Measurements from ENCODE around the gene BCL2L15. TPM values are rescaled to one million over a fixed set of nuclear protein-coding genes. Genes with fewer than 3 reads are reported as not detected.

The BCL2L15 gene
- polyA plus RNA-seq, 4 donors = 14.8 to 214 (median 132) TPM

- no peaks in the 10 kb centered on the region for H3K9me3 ChIP-seq (ENCODE audit: control insufficient read depth in 2 of 2, insufficient read depth in 1 of 2, low read depth in 1 of 2, low read length in 1 of 2)
- 12 to 34% (median 32%) methylated on average over 1 of the region's 1 CpG for WGBS, 3 donors
- DNase-seq = peak; percentile 24 to 39
- peaks cover 6 to 14% (median 10%) of the 10 kb centered on the region in 3 donors for H3K4me1 ChIP-seq (ENCODE audit: control insufficient read depth in 3 of 3, insufficient read depth in 2 of 3, low read depth in 1 of 3, low read length in 2 of 3)
- peak overlapping the region in 2 of 3 donors; percentile 32 to 54 for H3K27ac ChIP-seq (ENCODE audit: low read depth in 1 of 3, low read length in 2 of 3)
- no peak overlapping the region for H3K4me3 ChIP-seq (ENCODE audit: low read depth in 1 of 3, low read length in 3 of 3)
- H3K27me3 ChIP-seq (ENCODE audit: control insufficient read depth in 3 of 3, insufficient read depth in 3 of 3, low read length in 3 of 3) = no peaks in the 10 kb centered on the region
- FAIRE-seq = no peak
- H3K36me3 ChIP-seq (ENCODE audit: control insufficient read depth in 3 of 3, insufficient read depth in 2 of 3, low read depth in 1 of 3, low read length in 3 of 3) = peaks cover 0 to 3% (median 0%) of the 10 kb centered on the region in 3 donors
Measured at GRCh38 chr1:113874012-113874879, 13.1 kb downstream of the BCL2L15 start.

DNA sequence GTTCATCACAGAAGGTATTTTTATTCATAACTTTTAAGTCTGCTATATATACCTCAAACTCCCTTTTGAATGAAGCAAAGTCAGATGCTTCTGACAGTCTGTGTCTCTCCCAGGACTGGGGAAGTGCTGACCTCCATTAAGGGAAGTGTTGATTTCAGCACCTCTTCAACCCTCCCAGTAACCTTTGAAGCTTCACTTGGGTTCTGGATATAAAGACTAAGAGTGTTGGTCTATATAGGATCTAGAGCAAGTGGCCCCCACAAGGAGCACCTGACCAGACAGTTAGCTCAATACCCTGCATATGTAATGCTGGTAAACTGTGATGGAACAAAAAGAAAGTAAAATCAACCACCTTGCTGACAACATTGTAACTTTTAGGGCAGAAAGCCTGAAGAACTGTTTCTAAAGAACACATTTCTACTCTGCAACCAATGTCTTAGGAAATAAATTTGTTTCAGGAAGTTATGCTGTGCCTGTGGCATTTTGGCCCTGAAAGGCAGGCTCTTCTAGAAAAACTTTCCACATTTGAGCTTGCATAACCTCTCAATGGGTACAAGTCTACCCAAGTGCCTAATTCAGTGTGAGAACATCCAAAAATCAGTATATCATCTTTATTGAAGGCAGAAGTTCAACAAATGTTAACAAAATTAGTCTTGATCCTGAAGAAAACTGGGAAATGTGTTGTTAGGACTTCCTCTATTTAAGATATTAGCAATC is 15.0 kb downstream of the BCL2L15 start:
- Histone ChIP-seq H3K27me3 (ENCODE audit: control insufficient read depth in 3 of 3, insufficient read depth in 3 of 3, low read length in 3 of 3) (no peaks in the 10 kb centered on the region), H3K9me3 (ENCODE audit: control insufficient read depth in 2 of 2, insufficient read depth in 1 of 2, low read depth in 1 of 2, low read length in 1 of 2) (no peaks in the 10 kb centered on the region), H3K27ac (ENCODE audit: low read depth in 1 of 3, low read length in 2 of 3) (peak overlapping the region in 2 of 3 donors; percentile 70 to 74), H3K4me3 (ENCODE audit: low read depth in 1 of 3, low read length in 3 of 3) (no peak overlapping the region), H3K36me3 (ENCODE audit: control insufficient read depth in 3 of 3, insufficient read depth in 2 of 3, low read depth in 1 of 3, low read length in 3 of 3) (peaks cover 0 to 3% (median 0%) of the 10 kb centered on the region in 3 donors), H3K4me1 (ENCODE audit: control insufficient read depth in 3 of 3, insufficient read depth in 2 of 3, low read depth in 1 of 3, low read length in 2 of 3) (peaks cover 4 to 12% (median 12%) of the 10 kb centered on the region in 3 donors)
- FAIRE-seq (no peak), DNase-seq (no peak)

DNA sequence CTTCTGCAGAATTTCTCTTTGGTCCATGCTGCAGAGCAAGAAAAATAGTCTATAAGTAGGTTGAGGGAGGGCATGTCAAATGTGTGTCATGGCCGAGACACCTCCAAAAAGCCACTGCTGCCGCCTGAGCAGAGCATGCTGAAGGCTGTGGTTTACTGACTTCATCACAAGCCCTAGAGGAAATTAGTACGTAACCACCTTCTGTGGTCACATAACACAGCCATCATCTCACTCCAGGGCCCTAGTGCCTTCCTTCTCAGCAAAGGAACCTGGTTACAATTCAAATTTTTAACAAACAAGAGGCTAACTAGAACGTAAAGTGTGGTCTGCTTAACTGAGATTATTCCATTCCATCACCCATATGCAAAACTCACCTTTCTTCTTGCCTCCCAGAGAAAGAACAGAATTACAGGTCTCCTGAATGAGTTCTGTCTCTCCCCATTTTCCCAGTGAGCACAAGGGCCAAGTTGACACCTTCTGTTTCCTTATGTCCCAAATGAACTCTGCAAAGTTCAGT is 15.7 kb downstream of the BCL2L15 start, which contains the start of gene PTPN22:
Gene PTPN22 (minus strand): TSS at position 116 of the 517 bp plus-strand sequence.
- peaks cover 0 to 5% (median 0%) of the 10 kb centered on the region in 3 donors for H3K36me3 ChIP-seq (ENCODE audit: control insufficient read depth in 3 of 3, insufficient read depth in 2 of 3, low read depth in 1 of 3, low read length in 3 of 3)
- H3K9me3 ChIP-seq (ENCODE audit: control insufficient read depth in 2 of 2, insufficient read depth in 1 of 2, low read depth in 1 of 2, low read length in 1 of 2) = no peaks in the 10 kb centered on the region
- H3K4me3 ChIP-seq (ENCODE audit: low read depth in 1 of 3, low read length in 3 of 3) = peak within 1 kb of the TSS in 2 of 3 donors; percentile 13 to 39
- DNase-seq (peak in 1 of 2 donors; percentile 70), FAIRE-seq (no peak)
- 66 to 80% (median 71%) methylated on average over 4 of the region's 4 CpGs for WGBS, 3 donors
- H3K4me1 ChIP-seq (ENCODE audit: control insufficient read depth in 3 of 3, insufficient read depth in 2 of 3, low read depth in 1 of 3, low read length in 2 of 3) = peaks cover 4 to 12% (median 12%) of the 10 kb centered on the region in 3 donors
- H3K27me3 ChIP-seq (ENCODE audit: control insufficient read depth in 3 of 3, insufficient read depth in 3 of 3, low read length in 3 of 3) = no peaks in the 10 kb centered on the region
- peak within 1 kb of the TSS in 2 of 3 donors; percentile 74 to 78 for H3K27ac ChIP-seq (ENCODE audit: low read depth in 1 of 3, low read length in 2 of 3)

GRCh38 chr1:113870778-113871177 is 16.6 kb downstream of the BCL2L15 start:
- FAIRE-seq (no peak), DNase-seq (no peak)
- Histone ChIP-seq H3K4me1 (ENCODE audit: control insufficient read depth in 3 of 3, insufficient read depth in 2 of 3, low read depth in 1 of 3, low read length in 2 of 3) (peaks cover 3 to 12% (median 10%) of the 10 kb centered on the region in 3 donors), H3K27me3 (ENCODE audit: control insufficient read depth in 3 of 3, insufficient read depth in 3 of 3, low read length in 3 of 3) (no peaks in the 10 kb centered on the region), H3K36me3 (ENCODE audit: control insufficient read depth in 3 of 3, insufficient read depth in 2 of 3, low read depth in 1 of 3, low read length in 3 of 3) (peaks cover 0 to 6% (median 0%) of the 10 kb centered on the region in 3 donors), H3K4me3 (ENCODE audit: low read depth in 1 of 3, low read length in 3 of 3) (peak overlapping the region in 1 of 3 donors; percentile 39), H3K27ac (ENCODE audit: low read depth in 1 of 3, low read length in 2 of 3) (peak overlapping the region in 1 of 3 donors; percentile 78), H3K9me3 (ENCODE audit: control insufficient read depth in 2 of 2, insufficient read depth in 1 of 2, low read depth in 1 of 2, low read length in 1 of 2) (no peaks in the 10 kb centered on the region)
- WGBS, 3 donors = 72 to 87% (median 83%) methylated on average over 3 of the region's 3 CpGs

DNA sequence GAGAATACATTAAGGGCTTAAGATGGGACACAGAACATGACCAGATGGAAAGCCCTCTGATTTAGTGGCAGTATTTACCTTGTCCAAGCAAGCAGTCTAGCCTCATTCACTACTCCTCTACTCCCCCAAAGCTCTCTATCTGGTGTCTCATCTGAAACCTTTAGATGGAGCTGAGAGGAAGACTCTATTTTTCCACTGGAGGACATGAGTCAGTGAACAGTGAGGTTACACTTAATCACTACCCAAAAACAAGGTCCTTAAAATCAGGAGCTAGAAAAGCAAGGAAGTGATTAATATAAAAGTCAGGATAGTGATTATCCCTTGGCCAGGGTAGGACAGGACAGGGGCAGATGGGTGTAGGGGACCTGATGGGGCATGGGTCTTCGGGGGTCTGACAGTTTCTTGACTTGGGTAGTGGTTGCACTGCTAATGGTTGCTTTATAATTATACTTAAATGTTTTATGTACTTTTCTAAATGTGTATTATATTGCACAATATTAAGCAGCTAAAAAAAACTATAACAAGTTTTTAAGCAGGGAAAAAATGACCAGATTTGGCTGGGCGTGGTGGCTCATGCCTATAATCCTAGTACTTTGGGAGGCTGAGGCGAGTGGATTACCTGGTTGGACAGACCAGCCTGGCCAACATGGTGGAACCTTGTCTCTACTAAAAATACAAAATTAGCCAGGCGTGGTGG is 18.8 kb downstream of the BCL2L15 start:
- FAIRE-seq = no peak
- Histone ChIP-seq H3K4me1 (ENCODE audit: control insufficient read depth in 3 of 3, insufficient read depth in 2 of 3, low read depth in 1 of 3, low read length in 2 of 3) (peaks cover 0 to 7% (median 0%) of the 10 kb centered on the region in 3 donors), H3K27me3 (ENCODE audit: control insufficient read depth in 3 of 3, insufficient read depth in 3 of 3, low read length in 3 of 3) (no peaks in the 10 kb centered on the region), H3K4me3 (ENCODE audit: low read depth in 1 of 3, low read length in 3 of 3) (peak overlapping the region in 1 of 3 donors; percentile 26), H3K27ac (ENCODE audit: low read depth in 1 of 3, low read length in 2 of 3) (peak overlapping the region in 1 of 3 donors; percentile 16), H3K9me3 (ENCODE audit: control insufficient read depth in 2 of 2, insufficient read depth in 1 of 2, low read depth in 1 of 2, low read length in 1 of 2) (no peaks in the 10 kb centered on the region), H3K36me3 (ENCODE audit: control insufficient read depth in 3 of 3, insufficient read depth in 2 of 3, low read depth in 1 of 3, low read length in 3 of 3) (peaks cover 0 to 6% (median 0%) of the 10 kb centered on the region in 3 donors)
- 85 to 94% (median 93%) methylated on average over 4 of the region's 4 CpGs for WGBS, 3 donors
- no peak for DNase-seq

- Histone ChIP-seq H3K36me3 (ENCODE audit: control insufficient read depth in 3 of 3, insufficient read depth in 2 of 3, low read depth in 1 of 3, low read length in 3 of 3) (peaks cover 0 to 5% (median 4%) of the 10 kb centered on the region in 3 donors), H3K27me3 (ENCODE audit: control insufficient read depth in 3 of 3, insufficient read depth in 3 of 3, low read length in 3 of 3) (no peaks in the 10 kb centered on the region), H3K9me3 (ENCODE audit: control insufficient read depth in 2 of 2, insufficient read depth in 1 of 2, low read depth in 1 of 2, low read length in 1 of 2) (no peaks in the 10 kb centered on the region), H3K4me3 (ENCODE audit: low read depth in 1 of 3, low read length in 3 of 3) (no peak overlapping the region), H3K27ac (ENCODE audit: low read depth in 1 of 3, low read length in 2 of 3) (no peak overlapping the region), H3K4me1 (ENCODE audit: control insufficient read depth in 3 of 3, insufficient read depth in 2 of 3, low read depth in 1 of 3, low read length in 2 of 3) (peaks cover 0 to 5% (median 0%) of the 10 kb centered on the region in 3 donors)
- DNase-seq (no peak), FAIRE-seq (no peak)
- 89 to 93% (median 90%) methylated on average over 5 of the region's 5 CpGs for WGBS, 3 donors
Measured at GRCh38 chr1:113861641-113862040, 25.7 kb downstream of the BCL2L15 start.

- WGBS, 3 donors = 59 to 69% (median 66%) methylated on average over 3 of the region's 3 CpGs
- DNase-seq = no peak
- H3K9me3 ChIP-seq (ENCODE audit: control insufficient read depth in 2 of 2, insufficient read depth in 1 of 2, low read depth in 1 of 2, low read length in 1 of 2) = no peaks in the 10 kb centered on the region
- FAIRE-seq = no peak
- H3K36me3 ChIP-seq (ENCODE audit: control insufficient read depth in 3 of 3, insufficient read depth in 2 of 3, low read depth in 1 of 3, low read length in 3 of 3) = peaks cover 0 to 7% (median 4%) of the 10 kb centered on the region in 3 donors
- H3K27ac ChIP-seq (ENCODE audit: low read depth in 1 of 3, low read length in 2 of 3) = peak overlapping the region in 1 of 3 donors; percentile 41
- H3K4me1 ChIP-seq (ENCODE audit: control insufficient read depth in 3 of 3, insufficient read depth in 2 of 3, low read depth in 1 of 3, low read length in 2 of 3) = peaks cover 0 to 5% (median 0%) of the 10 kb centered on the region in 3 donors
- H3K4me3 ChIP-seq (ENCODE audit: low read depth in 1 of 3, low read length in 3 of 3) = no peak overlapping the region
- H3K27me3 ChIP-seq (ENCODE audit: control insufficient read depth in 3 of 3, insufficient read depth in 3 of 3, low read length in 3 of 3) = no peaks in the 10 kb centered on the region
Measured at GRCh38 chr1:113860891-113861290, 26.5 kb downstream of the BCL2L15 start.

All from small intestine (tissue), 7 donors.